HL-60 (cell line): ENCODE data around the gene TBCD.

Experiments used
- CTCF ChIP-seq: IDR thresholded peaks from one replicate; pipeline ENCODE4 v1.5.1; 2011; ENCODE audit warnings: low read length, control low read depth, inconsistent platforms; ENCODE audit not compliant: insufficient read depth
- GABPA ChIP-seq: IDR thresholded peaks from 2 replicates; pipeline ENCODE4 v1.6.1; 2012; ENCODE audit warnings: low read depth
- REST ChIP-seq: IDR thresholded peaks from 2 replicates; pipeline ENCODE4 v1.6.1; 2012; ENCODE audit warnings: low read depth; ENCODE audit not compliant: insufficient replicate concordance
- SPI1 ChIP-seq: IDR thresholded peaks from 2 replicates; pipeline ENCODE4 v1.6.1; 2012; ENCODE audit warnings: low read depth, mild to moderate bottlenecking, borderline replicate concordance

- TF ChIP-seq CTCF (no peak), GABPA (no peak), REST (no peak), SPI1 (no peak)
Measured at GRCh38 chr17:82862191-82862590, 110.3 kb downstream of the TBCD start.
